HCT116 (cell line): ENCODE data around the gene CTNNAL1.

Experiments used
- CBX3 ChIP-seq: IDR thresholded peaks from 2 replicates; pipeline ENCODE4 v1.6.1; 2012; ENCODE audit warnings: low read depth
- CEBPB ChIP-seq: IDR thresholded peaks from 2 replicates; pipeline ENCODE4 v1.6.1; 2012; ENCODE audit warnings: low read depth
- CTCF ChIP-seq, 3 experiments: fragments of 200-600 bp in 1 of 3; sonication (generic) in 1 of 3; IDR thresholded peaks in 2 of 3; conservative IDR thresholded peaks in 1 of 3; 2 replicates each; pipeline ENCODE4 v1.5.1; 2012 to 2017; ENCODE audit warnings: low read depth in 2 of 3, low read length in 2 of 3, antibody characterized with exemption in 1 of 3, borderline replicate concordance in 1 of 3, control low read depth in 1 of 3, mild to moderate bottlenecking in 1 of 3, mixed read lengths in 1 of 3, mixed run types in 1 of 3, moderate library complexity in 1 of 3; ENCODE audit not compliant: insufficient read depth in 1 of 3
- EZH2 ChIP-seq: fragments of 200-600 bp; sonication (generic); IDR thresholded peaks from 2 replicates; pipeline ENCODE4 v1.6.1; 2017; ENCODE audit warnings: antibody characterized with exemption, mixed run types
- POLR2A ChIP-seq: IDR thresholded peaks from 2 replicates; pipeline ENCODE4 v1.7.0; 2011; ENCODE audit warnings: borderline replicate concordance; ENCODE audit not compliant: insufficient read depth, insufficient read length; ENCODE audit errors: extremely low read depth
- POLR2AphosphoS5 ChIP-seq: IDR thresholded peaks from 2 replicates; pipeline ENCODE4 v1.6.1; 2011; ENCODE audit warnings: mild to moderate bottlenecking, low read depth, low read length, moderate library complexity
- RAD21 ChIP-seq: IDR thresholded peaks from 2 replicates; pipeline ENCODE4 v1.6.1; 2012; ENCODE audit warnings: low read depth, mild to moderate bottlenecking
- SIN3A ChIP-seq: IDR thresholded peaks from 2 replicates; pipeline ENCODE4 v1.6.1; 2012; ENCODE audit warnings: low read depth
- TF ChIP-seq, protein P1 (sequence below): IDR thresholded peaks from 2 replicates; pipeline ENCODE4 v1.6.1; 2012; ENCODE audit warnings: low read depth
- TF ChIP-seq, protein P2 (sequence below): IDR thresholded peaks from 2 replicates; pipeline ENCODE4 v1.6.1; 2012

DNA sequence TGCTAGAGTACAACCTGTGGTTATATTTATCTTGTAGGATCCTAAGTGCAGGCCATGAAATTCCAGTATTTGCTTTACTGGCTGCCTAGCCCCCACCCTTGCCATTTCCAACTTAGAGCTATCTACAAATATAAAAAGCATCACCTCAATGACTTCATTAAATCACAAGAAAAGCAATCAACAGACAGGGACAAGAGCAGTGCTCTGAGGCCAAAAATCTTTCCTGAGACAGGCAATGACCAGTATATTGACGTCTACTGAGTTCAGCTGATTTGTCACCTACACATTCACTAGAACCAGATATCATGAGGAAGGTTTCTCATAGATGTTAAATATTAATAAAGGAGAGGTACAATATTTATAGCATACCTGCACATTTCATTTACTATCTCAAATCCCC lies 38.4 kb upstream of the CTNNAL1 start:
- TF ChIP-seq POLR2AphosphoS5 (no peak), SIN3A (no peak), CTCF (IDR thresholded peaks at IDR 0.05 in 2 of 3, conservative IDR thresholded peaks at IDR 0.05 in 1 of 3; ENCODE audit: borderline replicate concordance in 1 of 3, insufficient read depth in 1 of 3, low read depth in 2 of 3, low read length in 2 of 3) (no peak), RAD21 (no peak), CEBPB (no peak), POLR2A (no peak), EZH2 (no peak), CBX3 (no peak)
- TF ChIP-seq, protein P1, sequence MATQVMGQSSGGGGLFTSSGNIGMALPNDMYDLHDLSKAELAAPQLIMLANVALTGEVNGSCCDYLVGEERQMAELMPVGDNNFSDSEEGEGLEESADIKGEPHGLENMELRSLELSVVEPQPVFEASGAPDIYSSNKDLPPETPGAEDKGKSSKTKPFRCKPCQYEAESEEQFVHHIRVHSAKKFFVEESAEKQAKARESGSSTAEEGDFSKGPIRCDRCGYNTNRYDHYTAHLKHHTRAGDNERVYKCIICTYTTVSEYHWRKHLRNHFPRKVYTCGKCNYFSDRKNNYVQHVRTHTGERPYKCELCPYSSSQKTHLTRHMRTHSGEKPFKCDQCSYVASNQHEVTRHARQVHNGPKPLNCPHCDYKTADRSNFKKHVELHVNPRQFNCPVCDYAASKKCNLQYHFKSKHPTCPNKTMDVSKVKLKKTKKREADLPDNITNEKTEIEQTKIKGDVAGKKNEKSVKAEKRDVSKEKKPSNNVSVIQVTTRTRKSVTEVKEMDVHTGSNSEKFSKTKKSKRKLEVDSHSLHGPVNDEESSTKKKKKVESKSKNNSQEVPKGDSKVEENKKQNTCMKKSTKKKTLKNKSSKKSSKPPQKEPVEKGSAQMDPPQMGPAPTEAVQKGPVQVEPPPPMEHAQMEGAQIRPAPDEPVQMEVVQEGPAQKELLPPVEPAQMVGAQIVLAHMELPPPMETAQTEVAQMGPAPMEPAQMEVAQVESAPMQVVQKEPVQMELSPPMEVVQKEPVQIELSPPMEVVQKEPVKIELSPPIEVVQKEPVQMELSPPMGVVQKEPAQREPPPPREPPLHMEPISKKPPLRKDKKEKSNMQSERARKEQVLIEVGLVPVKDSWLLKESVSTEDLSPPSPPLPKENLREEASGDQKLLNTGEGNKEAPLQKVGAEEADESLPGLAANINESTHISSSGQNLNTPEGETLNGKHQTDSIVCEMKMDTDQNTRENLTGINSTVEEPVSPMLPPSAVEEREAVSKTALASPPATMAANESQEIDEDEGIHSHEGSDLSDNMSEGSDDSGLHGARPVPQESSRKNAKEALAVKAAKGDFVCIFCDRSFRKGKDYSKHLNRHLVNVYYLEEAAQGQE = no peak
- TF ChIP-seq, protein P2, sequence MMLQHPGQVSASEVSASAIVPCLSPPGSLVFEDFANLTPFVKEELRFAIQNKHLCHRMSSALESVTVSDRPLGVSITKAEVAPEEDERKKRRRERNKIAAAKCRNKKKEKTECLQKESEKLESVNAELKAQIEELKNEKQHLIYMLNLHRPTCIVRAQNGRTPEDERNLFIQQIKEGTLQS = no peak
